Liver (tissue), 3 donors: ENCODE results near the gene HNF4A.
A peak's percentile ranks its signal among the peaks of the same experiment; 100 is the strongest.

Experiments used
- CTCF ChIP-seq: fragments of 150-350 bp; IDR thresholded peaks from 2 replicates; pipeline ENCODE4 v1.5.1; 2017; ENCODE audit warnings: improper control_type of control experiment, low read depth, low read length; ENCODE audit not compliant: missing input control
- RAD21 ChIP-seq, 2 donors: IDR thresholded peaks; 2 replicates each; pipeline ENCODE4 v1.6.1; 2016; ENCODE audit warnings: antibody characterized with exemption in 2 of 2, mild to moderate bottlenecking in 2 of 2
- TF ChIP-seq, protein P1 (sequence below): IDR thresholded peaks from 2 replicates; pipeline ENCODE4 v1.6.1; 2016; ENCODE audit warnings: antibody characterized with exemption
- donor health status: healthy.
- donor health status: healthy.

DNA sequence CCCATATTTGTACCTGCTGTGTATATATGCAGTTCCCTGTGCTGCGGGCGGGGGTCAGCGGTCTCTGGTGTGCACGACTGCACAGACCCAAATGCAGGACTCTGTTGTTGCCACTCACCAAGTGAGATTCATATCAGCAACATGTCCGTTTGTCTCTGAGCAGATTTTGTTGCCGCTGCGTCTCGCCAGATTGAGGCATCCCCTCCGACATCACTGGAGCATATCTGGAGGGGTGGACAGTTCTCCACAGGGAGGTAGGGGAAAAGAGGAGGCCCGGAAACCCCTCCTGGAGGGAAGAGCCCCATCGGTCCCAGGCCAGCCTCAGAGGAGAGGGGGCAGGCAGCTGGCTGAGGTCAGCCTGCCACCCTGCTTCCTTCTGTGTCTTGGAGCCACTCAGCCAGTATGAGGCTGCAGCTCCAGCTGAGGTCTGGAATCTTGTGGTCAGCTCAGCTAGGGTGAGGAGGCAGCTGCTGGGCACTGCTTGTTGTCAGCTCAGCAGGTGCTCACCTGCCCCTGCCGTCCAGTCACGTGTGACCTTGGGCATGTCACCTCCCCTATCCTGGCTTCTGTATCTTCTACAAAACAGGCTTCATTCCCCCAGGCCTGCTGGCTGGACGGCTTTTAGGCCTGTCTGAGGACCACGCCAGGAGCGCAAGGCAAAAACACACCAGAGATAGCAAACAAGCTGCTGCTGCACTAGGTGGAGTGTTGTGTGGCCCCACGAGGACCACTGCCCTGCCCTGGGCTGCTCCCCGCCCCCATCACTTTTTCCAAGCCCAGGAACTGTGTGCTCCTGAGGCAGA, 47.1 kb downstream of the HNF4A start:
- TF ChIP-seq RAD21 (IDR thresholded peaks at IDR 0.05) = no peak
- no peak for TF ChIP-seq CTCF
- TF ChIP-seq, protein P1, sequence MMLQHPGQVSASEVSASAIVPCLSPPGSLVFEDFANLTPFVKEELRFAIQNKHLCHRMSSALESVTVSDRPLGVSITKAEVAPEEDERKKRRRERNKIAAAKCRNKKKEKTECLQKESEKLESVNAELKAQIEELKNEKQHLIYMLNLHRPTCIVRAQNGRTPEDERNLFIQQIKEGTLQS = peak; percentile 5
